ENCODE measurements around the gene CCSAP. TPM values are rescaled to one million over a fixed set of nuclear protein-coding genes. Genes with fewer than 3 reads are reported as not detected.

The CCSAP gene
- total and polyA plus RNA-seq, 2 of the 13 experiments (the other 11 are each of a cell fraction or from before 2014, with no cell fraction given): 3.7 to 9.0 TPM

GRCh38 chr1:229339086-229339485 is 3.8 kb downstream of the CCSAP start:
- Histone ChIP-seq H2AFZ (ENCODE audit: low read length) (no peak overlapping the region), H3K9me3 (ENCODE audit: low read length) (no peaks in the 10 kb centered on the region), H3K36me3 (replicated peaks in 1 of 2; ENCODE audit: control insufficient read depth in 1 of 2, insufficient read depth in 2 of 2, low read length in 2 of 2) (peaks cover 1 to 16% of the 10 kb centered on the region in 2 experiments; a peak in 3 of 5 replicates), H3K27me3 (ENCODE audit: control insufficient read depth in 1 of 2, insufficient read depth in 2 of 2, low read length in 2 of 2) (no peaks in the 10 kb centered on the region), H3K27ac (ENCODE audit: extremely low read length, insufficient read depth, low read length) (no peak overlapping the region), H3K79me2 (ENCODE audit: insufficient read depth, low read length) (peaks cover 67% of the 10 kb centered on the region), H3K4me2 (ENCODE audit: low read depth, low read length) (peak overlapping the region; percentile 44), H3K4me3 (replicated peaks in 1 of 3; ENCODE audit: insufficient read depth in 1 of 3, low read depth in 2 of 3, low read length in 3 of 3) (no peak overlapping the region), H3K4me1 (ENCODE audit: insufficient read depth, low read length) (peaks cover 48% of the 10 kb centered on the region), H3K9ac (ENCODE audit: insufficient read depth, low read depth, low read length) (no peak overlapping the region), H4K20me1 (ENCODE audit: insufficient read depth, low read length) (no peaks in the 10 kb centered on the region)
- intact Hi-C loops (cut with micrococcal nuclease; ENCODE audit: unreplicated experiment): no loop called here
- ChIA-PET POLR2A (no interaction called here), CTCF (ENCODE audit: low intra/inter-chr PET ratio, low total read pairs) (no interaction called here)
- 95% methylated on average over 4 of the region's 4 CpGs for WGBS (ENCODE audit: low lambda C conversion rate)
- in situ Hi-C loops (cut with HindIII; ENCODE audit: extremely low pct_ligation_motif_present, low pct_unique_long_range_greater_than_20kb): no loop called here
- no peak for FAIRE-seq
- TF ChIP-seq FOXM1 (CRISPR knock-in tag; IDR thresholded peaks at IDR 0.05) (no peak), ZNF644 (CRISPR knock-in tag; IDR thresholded peaks at IDR 0.05; ENCODE audit: low read depth) (no peak), KDM5A (IDR thresholded peaks at IDR 0.05; ENCODE audit: borderline replicate concordance, low read length) (no peak), ATF5 (CRISPR knock-in tag; IDR thresholded peaks at IDR 0.05; ENCODE audit: low read depth) (no peak), SP2 (CRISPR knock-in tag; IDR thresholded peaks at IDR 0.05) (no peak), ZNF513 (CRISPR knock-in tag; conservative IDR thresholded peaks at IDR 0.05) (no peak), ZNF225 (CRISPR knock-in tag; IDR thresholded peaks at IDR 0.05) (no peak), POGZ (CRISPR knock-in tag; IDR thresholded peaks at IDR 0.05) (no peak), AHR (CRISPR knock-in tag; IDR thresholded peaks at IDR 0.05) (no peak), XBP1 (CRISPR knock-in tag; IDR thresholded peaks at IDR 0.05) (no peak), IKZF1 (IDR thresholded peaks at IDR 0.05) (no peak), ZNF567 (CRISPR knock-in tag; IDR thresholded peaks at IDR 0.05; ENCODE audit: borderline replicate concordance) (no peak), ZNF446 (CRISPR knock-in tag; IDR thresholded peaks at IDR 0.05) (no peak), DMTF1 (CRISPR knock-in tag; IDR thresholded peaks at IDR 0.05) (no peak), MYNN (CRISPR knock-in tag; IDR thresholded peaks at IDR 0.05; ENCODE audit: low read depth) (no peak), CHD2 (IDR thresholded peaks at IDR 0.05; ENCODE audit: low read depth, low read length) (no peak)
- no peak for ATAC-seq
- no peak for DNase-seq (ENCODE audit: low spot score)
- BruUV-seq (replicated peaks): no TSS peak
